Large intestine (tissue), 3 donors: ENCODE results near the gene FZD10. TPM values are rescaled to one million over a fixed set of nuclear protein-coding genes. Genes with fewer than 3 reads are reported as not detected.

ENCODE experiments used
- DNase-seq, 2 donors: peaks; one replicate each; pipeline versions ENCODE4 v3.0.0 to v3.0.0-alpha.2; 2013
- H3K27ac ChIP-seq: one replicate; pipeline ENCODE4 v1.5.1; 2013; ENCODE audit warnings: low read length
- H3K27me3 ChIP-seq: 2 replicates; pipeline ENCODE4 v1.6.1; 2013; ENCODE audit warnings: low read length; ENCODE audit not compliant: control insufficient read depth, insufficient read depth
- H3K36me3 ChIP-seq: 2 replicates; pipeline ENCODE4 v1.6.1; 2013; ENCODE audit warnings: low read length; ENCODE audit not compliant: control insufficient read depth, insufficient read depth
- H3K4me1 ChIP-seq: one replicate; pipeline ENCODE4 v1.6.1; 2013; ENCODE audit warnings: low read length; ENCODE audit not compliant: control insufficient read depth, insufficient read depth
- H3K4me3 ChIP-seq: one replicate; pipeline ENCODE4 v1.5.1; 2013; ENCODE audit warnings: low read length
- H3K9me3 ChIP-seq: one replicate; pipeline ENCODE4 v1.6.1; 2013; ENCODE audit warnings: mild to moderate bottlenecking, low read depth, low read length, moderate library complexity; ENCODE audit not compliant: control insufficient read depth
- whole genome bisulfite sequencing: methylation state at CpG from one replicate; pipeline ENCODE4 v1.1.5; 2013; ENCODE audit warnings: low lambda C conversion rate; ENCODE audit not compliant: insufficient coverage; 5-methylcytosine and 5-hydroxymethylcytosine counted together
- polyA plus RNA-seq: library from polyadenylated mRNA; unstranded; fragments of 120-200 nt; gene quantifications from one replicate; pipeline ENCODE4 v1.2.1, GENCODE V29; 2013

FZD10 gene
- polyA plus RNA-seq, 1 donor = 1.2 TPM

- no peaks in the 10 kb centered on the region for H3K4me1 ChIP-seq
- no peak overlapping the region for H3K27ac ChIP-seq
- no peak overlapping the region for H3K4me3 ChIP-seq
- no peaks in the 10 kb centered on the region for H3K27me3 ChIP-seq
- H3K9me3 ChIP-seq = no peaks in the 10 kb centered on the region
- DNase-seq = no peak
- H3K36me3 ChIP-seq = no peaks in the 10 kb centered on the region
- WGBS = 67% methylated on average over 4 of the region's 9 CpGs
These were observed 50.2 kb downstream of the FZD10 start for GRCh38 chr12:130212384-130212989.

- Histone ChIP-seq H3K4me3 (no peak overlapping the region), H3K27ac (no peak overlapping the region), H3K4me1 (no peaks in the 10 kb centered on the region), H3K9me3 (no peaks in the 10 kb centered on the region), H3K27me3 (no peaks in the 10 kb centered on the region), H3K36me3 (no peaks in the 10 kb centered on the region)
- no CpG with 5 or more reads among the region's 4 CpGs for WGBS
- no peak for DNase-seq
These were observed 51.0 kb downstream of the FZD10 start for GRCh38 chr12:130213249-130213648.

GRCh38 chr12:130214686-130215395, 52.6 kb downstream of the FZD10 start:
- no peak overlapping the region for H3K27ac ChIP-seq
- WGBS = 0% methylated on average over 1 of the region's 16 CpGs
- H3K9me3 ChIP-seq = no peaks in the 10 kb centered on the region
- no peak for DNase-seq
- H3K36me3 ChIP-seq = no peaks in the 10 kb centered on the region
- no peak overlapping the region for H3K4me3 ChIP-seq
- no peaks in the 10 kb centered on the region for H3K4me1 ChIP-seq
- no peaks in the 10 kb centered on the region for H3K27me3 ChIP-seq

Other genes with a start within 250 kb of the FZD10 start
- gene PIWIL1, start 175.4 kb downstream of the FZD10 start, polyA plus RNA-seq = 0.19 TPM